Stimulated activated CD8-positive, alpha-beta memory T cell treated with anti-CD3 and anti-CD28 coated beads, Interleukin-15, amount 100 ng/mL, for 24 hours (primary cell): ENCODE results near the gene CLSTN3.
"Not testable (repeated sequence)": the region's sequence is repeated elsewhere in the genome, so short reads cannot be mapped to it uniquely, and the experiment has no call there.

Experiments used
- DNase-seq: peaks from one replicate; pipeline ENCODE4 v3.0.0-alpha.2; 2020; ENCODE audit warnings: low read depth

Gene CLSTN3

DNA sequence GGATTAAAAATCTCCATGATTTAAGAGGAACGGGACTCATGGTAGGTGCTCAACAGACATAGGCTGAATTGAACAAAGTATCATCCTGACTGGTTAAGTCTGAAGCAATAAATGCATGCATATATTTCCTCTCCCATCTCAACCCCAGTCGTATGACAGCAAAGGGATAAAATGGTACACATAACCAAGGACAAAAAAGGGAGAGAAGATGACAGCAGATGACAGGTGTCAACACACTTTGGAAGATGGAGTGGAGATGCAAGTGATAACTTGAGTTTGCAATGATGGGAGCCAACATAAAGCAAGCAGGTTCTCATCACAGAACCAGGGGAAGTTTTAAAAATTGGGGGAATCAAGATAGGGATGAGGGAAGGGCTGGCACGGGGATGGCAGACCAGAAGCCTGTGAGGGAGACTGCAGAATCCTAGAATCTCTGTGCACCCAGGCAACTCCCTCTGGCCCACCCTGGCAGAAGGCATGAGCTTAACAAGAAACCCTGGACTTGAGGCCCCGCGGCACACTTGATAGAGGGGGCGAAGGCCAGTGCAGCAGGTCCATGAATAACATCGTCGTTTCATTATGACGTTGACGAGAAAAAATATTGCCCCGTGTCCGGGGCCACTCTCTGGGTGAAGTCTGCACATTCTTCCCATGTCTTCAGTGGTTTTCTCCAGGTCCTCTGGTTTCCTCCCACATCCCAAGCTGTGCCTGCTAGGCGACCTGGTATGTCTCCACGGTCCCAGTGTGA lies 26.2 kb upstream of the CLSTN3 start:
- no peak for DNase-seq

DNA sequence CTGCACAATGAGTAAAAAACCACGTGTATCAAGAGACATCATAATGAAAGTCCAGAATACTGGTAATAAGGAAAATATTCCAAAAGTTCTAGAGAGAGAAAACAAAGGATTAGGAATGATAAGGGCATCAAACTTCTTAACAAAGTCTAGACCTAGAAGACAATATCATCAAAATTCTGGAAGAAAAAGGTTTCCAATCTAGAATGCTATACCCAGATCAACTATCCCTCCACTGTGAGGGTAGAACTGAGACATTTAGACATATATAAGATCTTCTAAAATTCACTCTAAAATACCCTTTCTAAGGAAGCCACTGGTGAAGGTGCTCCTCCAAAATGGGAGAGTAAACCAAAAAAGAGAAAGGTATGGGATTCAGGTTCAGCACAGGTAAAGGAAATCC lies 24.1 kb upstream of the CLSTN3 start:
- no peak for DNase-seq

DNA sequence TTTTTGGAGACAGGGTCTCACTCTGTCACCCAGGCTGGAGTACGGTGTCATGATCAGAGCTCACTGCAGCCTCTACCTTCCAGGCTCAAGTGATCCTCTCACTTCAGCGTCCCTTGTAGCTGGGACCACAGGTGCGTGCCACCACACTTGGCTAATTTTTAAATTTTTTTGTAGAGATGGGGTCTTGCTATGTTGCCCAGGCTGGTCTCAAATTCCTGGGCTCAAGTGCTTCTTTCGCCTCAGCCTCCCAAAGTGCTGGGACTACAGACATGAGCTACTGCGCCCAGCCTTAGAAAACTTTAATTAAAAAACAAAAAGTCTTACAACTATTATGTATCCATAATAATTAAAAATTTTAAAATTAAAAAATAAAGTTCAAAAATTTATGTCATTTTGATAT lies 23.0 kb upstream of the CLSTN3 start:
- not testable (repeated sequence) for DNase-seq

DNA sequence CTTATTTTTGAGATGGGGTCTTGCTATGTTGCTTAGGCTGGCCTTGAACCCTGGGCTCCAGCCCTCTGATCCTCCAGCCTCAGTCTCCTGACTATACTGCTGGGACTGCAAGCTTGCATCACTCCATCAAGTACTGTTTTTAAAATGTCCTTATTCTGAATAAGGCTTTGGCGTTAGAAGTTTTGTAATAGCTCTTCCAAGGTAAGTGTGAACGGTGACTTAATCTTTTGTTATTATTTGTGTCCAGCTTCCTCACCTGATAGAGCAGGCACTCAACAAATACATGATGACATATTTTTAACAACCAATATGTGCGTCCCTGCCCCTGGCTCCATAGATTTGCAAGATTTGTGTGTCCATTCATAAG lies 22.6 kb upstream of the CLSTN3 start:
- DNase-seq, result no peak

DNA sequence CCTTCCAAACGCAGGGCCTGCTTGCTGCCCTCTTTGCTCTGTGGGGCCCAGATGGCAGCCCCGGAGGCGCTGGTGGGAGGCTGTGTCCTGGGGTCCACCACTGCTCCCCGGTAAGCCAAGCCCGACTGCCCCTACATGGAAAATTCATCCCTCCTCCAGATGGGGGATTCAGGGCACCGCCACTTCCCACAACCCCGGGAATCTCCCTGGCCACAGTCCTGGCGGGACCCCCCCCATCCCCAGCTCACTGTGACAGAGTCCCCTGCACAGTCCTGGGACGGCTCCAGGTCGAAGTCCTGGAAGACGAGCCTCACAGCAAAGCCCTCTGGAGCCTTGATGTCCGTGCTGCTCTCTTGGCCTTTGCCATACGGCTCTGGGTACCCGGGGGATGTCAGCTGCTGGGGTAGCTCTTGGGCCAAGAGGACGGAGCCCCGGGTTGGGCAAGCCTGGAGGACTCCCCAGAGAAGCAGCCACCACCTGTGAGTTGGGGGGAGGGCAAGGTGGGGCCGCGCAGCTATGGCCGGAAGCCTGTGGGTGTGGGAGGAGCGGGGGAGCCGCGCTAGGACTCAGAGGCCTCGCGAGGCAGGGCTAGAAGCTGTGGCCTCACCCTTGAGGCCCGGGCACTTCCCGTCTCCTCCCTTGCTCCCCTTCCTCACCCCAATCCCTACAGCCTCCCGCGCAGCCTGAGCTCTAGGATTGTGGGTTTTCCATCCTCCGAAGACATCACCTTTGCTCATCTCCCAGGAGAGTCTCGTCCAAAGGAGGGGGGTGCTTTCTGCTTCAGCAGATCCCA lies 22.0 kb upstream of the CLSTN3 start:
- peak; percentile 43 for DNase-seq

DNA sequence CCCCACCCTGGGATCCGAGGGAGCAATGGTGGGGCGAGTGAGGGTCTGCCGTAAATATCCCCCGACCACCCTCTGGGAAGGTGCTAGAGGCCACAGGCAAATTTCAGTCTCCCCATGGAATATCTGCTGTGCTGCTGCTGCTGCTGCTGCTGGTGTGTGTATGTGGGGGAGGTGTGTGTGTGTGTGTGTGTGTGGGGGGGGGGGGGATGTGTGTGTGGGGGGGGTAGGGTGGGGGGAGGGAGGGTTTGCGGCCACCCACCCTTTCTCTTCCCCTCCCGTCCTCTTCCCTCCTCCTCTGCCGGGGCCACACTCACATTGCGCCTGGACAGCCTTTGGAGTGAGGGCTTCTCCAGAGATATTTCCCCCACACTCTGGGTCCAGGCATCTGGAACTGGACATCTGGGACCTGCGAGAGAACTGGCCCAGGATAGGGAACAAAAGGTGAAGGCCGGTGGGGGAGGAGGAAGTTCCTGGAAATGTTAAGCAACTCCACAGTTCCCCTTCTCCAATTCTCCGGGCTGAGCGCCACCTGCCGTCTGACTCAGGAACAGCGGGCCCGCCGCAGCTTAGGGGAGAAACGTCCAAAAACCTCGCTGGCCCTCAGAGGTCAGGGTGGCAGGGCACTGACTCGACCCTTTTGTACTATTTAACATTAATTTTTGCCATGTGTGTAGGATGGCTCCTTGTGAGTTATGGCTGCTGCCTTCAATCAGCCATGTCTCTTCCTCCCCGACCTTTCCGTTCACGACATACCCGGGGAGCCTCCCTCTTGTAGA lies 21.2 kb upstream of the CLSTN3 start, which contains the start of gene C1RL:
TSS of gene C1RL (minus strand) at position 419 of the 776 bp plus-strand sequence. CDS start at position 385, 34 bp downstream.
- DNase-seq, result peak; percentile 84

DNA sequence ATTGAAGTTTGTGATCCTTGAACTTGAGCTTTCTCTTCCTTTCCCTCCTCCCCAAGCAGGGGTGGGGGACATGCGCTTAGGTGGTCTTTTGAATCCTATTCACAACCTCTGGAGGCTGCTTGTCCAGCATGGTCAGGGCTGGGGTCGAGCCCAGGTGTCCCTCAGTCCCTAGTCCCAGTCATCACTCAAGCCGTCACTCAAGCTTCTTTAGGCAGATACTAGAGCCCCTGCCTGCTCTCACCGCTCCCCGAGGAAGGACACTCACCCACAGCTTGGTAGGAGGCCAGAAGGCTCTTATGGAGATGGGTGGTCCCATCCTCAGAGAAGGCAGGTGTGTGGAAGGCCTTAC lies 20.6 kb upstream of the CLSTN3 start:
- no peak for DNase-seq

DNA sequence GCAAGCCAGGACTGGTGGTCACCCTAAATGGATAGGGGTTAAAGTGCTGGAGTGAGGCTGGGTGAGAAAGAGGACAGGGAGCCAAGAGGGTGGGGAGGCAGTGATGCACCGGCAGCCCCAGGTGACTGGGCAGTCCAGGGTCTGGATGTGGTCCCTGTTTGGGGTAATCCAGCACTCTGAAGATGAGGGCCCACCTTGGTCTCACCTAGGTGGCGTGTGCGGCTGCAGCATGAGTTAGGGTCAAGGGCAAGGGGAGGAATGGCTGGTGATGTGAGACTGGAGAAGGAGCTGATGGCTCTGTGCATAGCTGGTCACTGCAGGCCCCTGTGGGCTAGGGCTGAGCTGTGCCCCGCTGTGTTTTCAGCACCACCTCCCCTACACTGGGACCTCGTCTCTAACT lies 19.5 kb upstream of the CLSTN3 start:
- no peak for DNase-seq

DNA sequence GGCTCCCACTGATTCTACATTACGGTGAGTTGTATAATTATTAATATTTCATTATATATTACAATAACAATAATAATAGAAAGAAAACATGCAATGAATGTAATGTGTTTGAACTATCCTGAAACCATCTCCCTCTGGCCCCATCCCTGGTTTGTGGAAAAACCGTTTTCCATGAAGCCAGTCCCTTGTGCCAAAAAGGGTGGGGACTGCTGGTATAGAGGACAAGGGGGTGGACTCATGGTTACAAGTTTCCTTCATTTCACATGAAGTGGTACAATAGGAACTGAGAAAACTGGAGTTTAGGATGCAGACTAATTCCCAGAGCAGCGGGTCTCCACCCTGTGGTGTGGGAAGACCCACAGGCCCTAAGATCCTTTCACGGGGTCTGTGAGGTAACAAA lies 18.1 kb upstream of the CLSTN3 start:
- no peak for DNase-seq

DNA sequence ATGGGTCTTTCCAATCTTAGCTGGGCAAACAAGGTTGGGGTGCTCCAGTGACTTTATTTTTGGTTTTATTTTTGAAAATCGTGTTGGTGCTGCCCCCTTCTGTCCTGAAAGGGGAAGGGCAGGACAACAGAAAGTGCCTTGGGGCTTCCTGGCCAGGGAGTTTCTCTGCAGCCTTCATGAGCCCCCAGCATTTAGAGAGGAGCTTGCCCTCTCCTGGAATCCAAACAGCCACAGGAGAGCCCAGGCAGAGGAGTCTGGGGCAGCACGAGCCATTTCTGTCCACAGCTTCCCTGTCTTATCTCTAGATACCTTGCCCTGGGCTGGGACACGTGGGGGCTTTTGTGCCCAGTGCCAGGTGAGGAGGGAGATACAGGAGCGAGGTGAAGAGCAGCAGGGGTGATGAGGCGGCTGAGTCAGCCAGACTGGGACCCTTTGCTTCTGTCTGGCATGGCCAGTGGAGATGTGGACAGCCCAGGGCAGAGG lies 16.7 kb upstream of the CLSTN3 start:
- no peak for DNase-seq

DNA sequence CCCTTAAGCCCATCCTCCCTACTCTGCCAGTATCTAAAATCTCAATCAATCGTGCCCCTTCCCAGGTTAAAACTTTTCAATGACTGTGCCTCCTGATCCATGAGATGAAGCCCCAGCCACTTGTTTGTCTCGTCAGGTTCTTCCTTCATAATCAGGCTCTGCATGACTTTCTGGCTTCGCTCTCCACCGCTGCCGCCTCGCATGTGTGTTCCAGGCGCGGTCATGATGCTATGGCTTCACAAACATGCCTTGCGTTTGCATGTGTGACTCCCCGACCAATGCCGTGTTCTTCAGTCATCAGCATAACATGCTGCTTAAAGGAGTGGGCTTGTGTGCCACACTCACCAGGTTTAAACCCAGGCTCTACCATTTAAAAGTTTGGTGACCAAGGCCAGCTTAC lies 16.2 kb upstream of the CLSTN3 start:
- no peak for DNase-seq

DNA sequence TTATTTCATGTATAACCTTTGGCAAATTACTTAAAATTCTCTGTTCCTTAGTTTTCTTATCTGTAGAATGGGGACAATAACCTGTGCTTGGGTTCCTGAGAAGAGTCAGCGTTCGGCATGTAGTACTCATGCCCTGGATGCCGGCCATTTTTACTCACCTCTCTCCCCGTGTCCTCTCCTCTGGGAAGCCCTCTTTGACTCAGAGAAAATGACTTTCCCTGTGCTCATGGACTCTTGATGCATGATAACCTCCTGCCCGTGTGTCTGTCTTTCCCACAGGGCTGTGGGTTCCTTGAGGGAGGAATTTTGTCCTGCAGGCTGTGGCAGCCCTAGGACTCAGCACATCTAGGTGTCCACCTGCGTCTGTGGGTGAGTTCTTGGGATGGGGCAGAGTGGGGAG lies 15.3 kb upstream of the CLSTN3 start:
- no peak for DNase-seq

DNA sequence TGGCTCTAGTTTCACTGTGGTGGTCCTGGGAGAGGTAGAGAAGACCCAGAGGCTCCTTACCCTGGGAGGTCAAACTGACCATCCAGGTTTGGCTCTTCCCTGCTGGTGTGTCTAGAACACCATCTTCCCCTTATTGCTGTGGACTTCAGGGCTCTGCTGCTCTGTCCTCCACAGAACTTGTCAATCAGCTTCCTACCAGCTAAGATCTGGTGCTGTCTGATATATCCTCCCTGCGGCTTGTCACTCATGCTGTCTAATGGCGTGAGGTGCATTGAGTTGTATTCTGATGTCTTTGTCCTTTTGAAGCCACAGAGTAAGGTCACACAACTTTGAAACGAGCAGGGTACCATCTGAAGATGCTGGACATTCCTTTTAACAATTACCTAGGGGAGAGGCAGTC lies 14.0 kb upstream of the CLSTN3 start:
- no peak for DNase-seq

DNA sequence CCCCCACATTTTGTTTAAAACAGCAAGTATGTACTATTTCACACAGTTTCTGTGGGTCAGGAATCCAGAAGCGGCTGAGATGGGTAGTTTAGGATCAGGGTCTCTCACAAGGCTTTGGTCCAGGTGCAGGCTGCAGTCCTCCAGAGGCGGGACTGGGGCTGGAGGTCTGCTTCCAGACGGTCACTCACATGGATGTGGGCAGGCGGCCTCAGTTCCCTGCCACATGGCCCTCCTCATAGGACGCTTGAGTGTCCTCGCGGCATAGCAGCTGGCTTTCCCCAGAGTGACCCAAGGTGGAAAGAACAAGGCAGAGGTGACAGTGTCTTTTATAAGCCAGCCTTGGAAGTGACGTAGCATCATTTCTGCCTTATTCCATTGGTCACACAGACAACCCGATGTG lies 13.3 kb upstream of the CLSTN3 start:
- no peak for DNase-seq

DNA sequence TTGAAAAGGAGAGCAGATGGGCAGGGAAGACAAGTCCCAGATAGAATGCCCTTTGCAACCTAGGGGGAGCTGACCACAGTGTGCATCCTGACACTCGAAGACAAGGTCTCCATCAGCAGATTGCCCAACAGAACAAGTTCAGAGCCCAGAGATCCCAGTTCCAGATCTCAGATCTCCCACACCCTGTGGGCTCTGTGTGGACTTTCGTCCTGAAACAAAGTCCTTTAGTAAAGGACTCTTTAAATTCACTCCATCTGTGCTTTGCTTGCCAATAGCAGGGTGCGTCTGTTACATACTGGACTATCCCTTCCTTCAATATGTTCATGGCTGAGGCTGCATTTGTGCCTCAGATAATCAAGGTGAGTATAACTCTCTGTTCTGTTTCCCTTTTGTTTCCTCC lies 12.5 kb upstream of the CLSTN3 start:
- DNase-seq, result no peak

DNA sequence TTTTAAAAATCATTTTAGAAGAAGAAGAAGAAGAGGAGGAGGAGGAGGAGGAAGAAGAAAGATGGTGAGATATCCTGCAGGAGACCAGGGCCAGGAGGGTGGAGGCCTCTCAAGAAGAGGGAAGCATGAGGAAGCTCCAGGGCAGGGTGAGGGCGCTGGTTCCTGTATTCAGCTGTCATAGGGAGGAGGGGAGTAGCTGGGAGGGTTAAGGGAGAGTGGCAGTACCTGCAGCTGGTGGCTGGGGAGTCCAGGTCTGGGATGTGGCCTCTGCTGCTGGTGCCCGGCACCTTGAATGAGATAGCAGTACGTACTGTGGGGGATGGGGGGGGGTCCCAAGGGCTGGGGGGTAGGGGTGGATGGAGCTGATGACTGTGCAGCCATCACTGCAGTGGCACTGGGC lies 11.3 kb upstream of the CLSTN3 start:
- no peak for DNase-seq

DNA sequence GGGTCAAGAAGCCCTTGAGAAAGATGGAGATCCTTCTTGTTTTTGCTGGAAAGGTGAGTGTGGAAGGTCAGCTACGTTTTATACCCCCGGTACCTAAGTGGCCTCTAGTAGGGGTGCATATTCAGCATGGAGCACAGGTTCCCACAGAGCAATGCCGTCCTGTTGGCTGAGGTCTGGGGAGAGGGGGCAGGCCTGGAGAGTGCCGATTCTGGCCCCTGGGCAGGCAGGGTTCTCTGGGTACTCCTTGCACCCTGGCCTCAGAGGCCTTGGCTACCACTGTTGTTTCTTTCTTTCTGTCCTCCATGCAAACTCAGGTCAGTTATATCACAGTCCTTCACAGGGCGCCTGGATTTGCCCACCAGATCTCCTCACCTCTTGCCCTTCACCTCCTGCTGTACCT lies 10.0 kb upstream of the CLSTN3 start:
- no peak for DNase-seq

DNA sequence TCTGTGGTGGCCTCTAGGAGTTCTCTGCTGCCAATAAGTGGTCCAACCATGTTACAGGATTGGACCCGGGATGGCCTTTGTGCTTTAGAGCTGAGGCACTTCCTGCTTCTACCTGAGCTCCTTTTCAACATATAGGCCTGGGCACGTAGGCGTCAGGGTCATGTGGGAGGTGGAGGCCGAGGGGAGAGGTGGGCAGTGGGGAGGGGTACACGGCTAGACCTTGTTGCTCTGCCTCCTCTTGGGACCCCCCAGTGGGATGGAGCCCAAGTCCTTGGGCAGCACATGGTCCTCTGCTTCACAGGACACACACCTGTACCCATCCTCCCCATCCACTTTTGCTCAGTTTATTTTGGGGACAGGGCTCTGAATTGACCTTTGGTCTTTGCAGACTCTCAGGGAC lies 8.8 kb upstream of the CLSTN3 start:
- no peak for DNase-seq

DNA sequence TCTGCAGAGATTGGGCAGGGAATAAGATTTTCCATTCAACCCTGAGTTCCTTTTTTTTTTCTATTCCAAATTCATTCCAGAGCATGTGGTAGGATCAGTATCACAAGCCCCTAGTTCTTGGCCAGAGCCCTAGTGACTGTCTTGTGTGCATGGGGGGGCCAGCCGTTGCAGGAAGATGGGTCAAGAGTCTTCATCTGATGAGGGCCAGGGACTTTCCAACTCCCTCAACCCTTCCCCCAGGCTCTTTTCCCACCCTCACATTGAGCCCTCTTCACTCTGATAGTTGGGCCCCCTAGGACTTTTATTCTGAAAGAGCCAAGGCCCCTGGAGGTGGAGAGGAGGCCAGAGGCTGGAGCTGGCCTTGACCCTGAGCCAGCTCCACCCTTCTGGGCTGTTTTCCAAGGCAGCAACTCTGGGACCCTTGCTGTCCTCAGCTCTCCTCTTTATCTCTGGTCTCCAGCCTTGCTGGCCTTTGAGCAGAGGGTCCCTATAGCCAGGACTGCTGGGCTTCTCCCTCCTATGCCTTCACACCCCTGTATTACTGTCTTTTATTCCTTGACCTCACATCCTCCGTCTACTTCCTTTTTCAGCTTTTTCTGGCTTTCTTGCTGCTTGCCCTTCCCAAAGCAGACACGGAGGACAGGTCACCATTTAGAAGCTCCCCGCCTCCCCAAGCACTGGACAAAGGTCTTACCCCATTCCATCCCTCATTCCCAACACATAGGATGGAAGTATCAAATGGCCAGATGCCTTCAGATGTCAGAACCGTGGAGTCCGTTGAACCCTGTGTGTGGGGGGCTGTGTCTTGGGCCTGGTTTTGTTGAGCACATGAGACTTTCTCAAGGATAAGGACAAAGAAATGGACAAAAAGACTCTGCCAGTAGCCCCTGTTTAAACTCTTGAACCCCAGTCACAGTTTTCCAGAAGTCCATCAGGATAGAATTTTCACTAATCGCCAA lies 7.1 kb upstream of the CLSTN3 start:
- no peak for DNase-seq

DNA sequence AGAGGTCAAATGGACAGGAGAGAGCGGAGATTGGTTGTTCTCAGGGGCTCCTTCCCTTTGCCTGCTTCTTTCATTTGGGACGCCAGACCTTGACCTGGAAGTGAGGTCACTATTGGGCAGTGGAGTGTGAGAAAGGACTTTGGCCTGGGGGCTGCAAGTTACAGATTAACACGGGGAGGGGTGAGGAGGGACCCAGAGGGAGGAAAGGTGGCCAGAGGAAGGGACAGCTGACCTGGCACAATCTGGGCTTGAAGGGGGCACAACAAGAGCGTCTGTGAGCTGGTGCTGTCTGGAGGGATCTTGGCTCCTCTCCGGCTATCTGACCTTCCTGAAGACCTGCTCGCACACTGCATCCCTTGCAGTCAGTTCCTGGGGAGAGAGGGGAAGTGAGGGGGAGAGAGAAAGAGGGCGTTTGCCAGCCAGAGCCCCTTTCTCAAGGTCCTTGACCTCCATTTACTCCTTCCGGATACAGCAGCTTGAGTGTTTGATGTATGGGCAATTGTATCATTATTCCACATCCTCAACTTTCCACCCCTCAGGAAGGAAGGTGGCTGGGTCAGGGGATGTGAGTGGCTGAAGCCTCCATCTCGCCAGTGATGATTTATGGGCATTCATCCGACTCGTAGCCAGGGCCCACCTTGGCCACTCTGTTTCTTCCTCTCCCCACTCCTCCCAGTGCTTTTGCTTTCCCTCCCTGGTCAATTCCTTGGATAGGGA lies 6.2 kb upstream of the CLSTN3 start:
- no peak for DNase-seq

DNA sequence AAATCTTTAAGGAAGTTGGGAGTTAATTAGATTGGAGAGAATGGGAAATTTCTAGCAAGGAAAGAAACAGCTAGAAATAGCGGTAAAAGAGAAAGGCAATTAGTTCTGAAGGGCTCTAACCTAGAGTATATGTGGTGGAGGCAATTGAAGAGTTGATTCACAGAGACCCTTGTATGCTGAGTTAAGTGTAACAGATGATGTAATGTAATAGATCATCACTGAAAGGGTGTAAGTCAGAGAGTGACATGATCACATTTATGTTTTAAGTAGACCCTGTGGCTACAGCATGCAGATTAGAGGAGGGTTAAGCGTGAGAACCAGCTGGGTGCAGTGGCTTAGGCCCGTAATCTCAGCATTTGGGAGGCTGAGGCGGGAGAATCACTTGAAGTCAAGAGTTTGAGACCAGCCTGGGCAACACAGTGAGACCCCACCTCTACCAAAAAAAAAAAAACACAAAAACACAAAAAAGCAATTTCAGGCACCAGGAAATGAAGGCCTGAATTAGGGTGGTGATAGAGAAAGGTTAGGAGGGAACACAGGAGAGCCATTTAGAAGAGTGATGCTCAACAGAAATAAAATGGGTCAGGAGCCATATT lies 4.4 kb upstream of the CLSTN3 start:
- DNase-seq, result no peak
